Transverse colon (tissue), 3 donors: Measurements from ENCODE around the gene LAMA2.

Experiments
- EP300 ChIP-seq: sonication (generic); formaldehyde crosslinking; IDR thresholded peaks from one replicate; pipeline ENCODE4 v1.6.1; 2017; ENCODE audit warnings: antibody characterized with exemption, low read depth
- POLR2A ChIP-seq: fragments of 450-650 bp; IDR thresholded peaks from one replicate; pipeline ENCODE4 v1.6.1; 2016; ENCODE audit warnings: antibody characterized with exemption, mild to moderate bottlenecking, moderate library complexity
- TF ChIP-seq, protein P1 (sequence below), 5 experiments: fragments of 200-600 bp in 3 of 5; fragments of 450-650 bp in 2 of 5; sonication (generic) in 3 of 5; IDR thresholded peaks; 1 replicate in 2 of 5; 2 replicates in 3 of 5; pipeline ENCODE4 v1.5.1; 2016 to 2017; ENCODE audit warnings: antibody characterized with exemption in 5 of 5, inconsistent platforms in 3 of 5, mild to moderate bottlenecking in 2 of 5, moderate library complexity in 1 of 5

DNA sequence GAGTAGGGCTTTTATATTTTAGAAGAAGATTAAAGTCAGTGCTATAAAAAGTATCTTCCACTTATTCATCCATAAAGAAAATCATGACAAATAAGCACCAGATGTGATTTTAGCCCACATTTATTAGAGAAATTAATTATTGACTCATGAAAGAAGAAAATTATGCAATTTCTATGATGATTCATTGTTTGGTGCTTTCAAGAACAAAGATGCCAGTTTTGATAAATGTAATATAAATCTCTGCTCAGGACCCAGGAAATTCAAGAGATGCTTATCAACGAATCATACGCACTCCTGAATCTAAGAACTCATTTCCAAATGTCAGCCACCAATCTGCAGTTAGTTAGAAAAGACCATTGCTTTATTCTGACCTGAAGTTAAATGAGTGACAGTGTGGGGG lies 615.6 kb downstream of the LAMA2 start:
- TF ChIP-seq, protein P1, sequence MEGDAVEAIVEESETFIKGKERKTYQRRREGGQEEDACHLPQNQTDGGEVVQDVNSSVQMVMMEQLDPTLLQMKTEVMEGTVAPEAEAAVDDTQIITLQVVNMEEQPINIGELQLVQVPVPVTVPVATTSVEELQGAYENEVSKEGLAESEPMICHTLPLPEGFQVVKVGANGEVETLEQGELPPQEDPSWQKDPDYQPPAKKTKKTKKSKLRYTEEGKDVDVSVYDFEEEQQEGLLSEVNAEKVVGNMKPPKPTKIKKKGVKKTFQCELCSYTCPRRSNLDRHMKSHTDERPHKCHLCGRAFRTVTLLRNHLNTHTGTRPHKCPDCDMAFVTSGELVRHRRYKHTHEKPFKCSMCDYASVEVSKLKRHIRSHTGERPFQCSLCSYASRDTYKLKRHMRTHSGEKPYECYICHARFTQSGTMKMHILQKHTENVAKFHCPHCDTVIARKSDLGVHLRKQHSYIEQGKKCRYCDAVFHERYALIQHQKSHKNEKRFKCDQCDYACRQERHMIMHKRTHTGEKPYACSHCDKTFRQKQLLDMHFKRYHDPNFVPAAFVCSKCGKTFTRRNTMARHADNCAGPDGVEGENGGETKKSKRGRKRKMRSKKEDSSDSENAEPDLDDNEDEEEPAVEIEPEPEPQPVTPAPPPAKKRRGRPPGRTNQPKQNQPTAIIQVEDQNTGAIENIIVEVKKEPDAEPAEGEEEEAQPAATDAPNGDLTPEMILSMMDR (IDR thresholded peaks at IDR 0.05), result no peak
- TF ChIP-seq POLR2A (no peak), EP300 (no peak)
